GM21528 (cell line): ENCODE measurements around the gene NRG3.

ENCODE experiments used
- ATAC-seq: cut with Tn5 transposase; IDR thresholded peaks from one replicate; pipeline ENCODE4 v1.9.1; 2021; ENCODE audit warnings: mild to moderate bottlenecking, moderate library complexity; ENCODE audit not compliant: unreplicated experiment, low FRiP score

NRG3 gene

DNA sequence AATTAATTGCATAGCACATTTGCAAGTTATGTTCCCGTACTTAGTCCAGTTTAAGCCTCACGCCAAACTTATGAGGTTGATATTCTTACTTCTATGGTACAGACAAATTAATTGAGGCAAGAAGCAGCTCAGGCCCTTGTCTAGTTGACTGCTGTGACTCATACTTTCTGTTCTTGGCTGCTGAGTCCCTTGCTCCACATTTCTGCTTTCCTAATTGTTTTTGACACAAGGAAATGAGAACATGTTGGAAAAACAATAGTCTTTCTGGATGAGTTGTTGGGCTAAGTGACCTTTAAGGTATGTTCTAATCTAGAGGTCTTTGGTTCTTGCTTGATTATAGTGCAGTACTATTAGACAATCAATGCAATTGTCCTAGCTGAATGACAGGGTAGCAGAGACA is 331.8 kb downstream of the NRG3 start:
- ATAC-seq, result no peak

DNA sequence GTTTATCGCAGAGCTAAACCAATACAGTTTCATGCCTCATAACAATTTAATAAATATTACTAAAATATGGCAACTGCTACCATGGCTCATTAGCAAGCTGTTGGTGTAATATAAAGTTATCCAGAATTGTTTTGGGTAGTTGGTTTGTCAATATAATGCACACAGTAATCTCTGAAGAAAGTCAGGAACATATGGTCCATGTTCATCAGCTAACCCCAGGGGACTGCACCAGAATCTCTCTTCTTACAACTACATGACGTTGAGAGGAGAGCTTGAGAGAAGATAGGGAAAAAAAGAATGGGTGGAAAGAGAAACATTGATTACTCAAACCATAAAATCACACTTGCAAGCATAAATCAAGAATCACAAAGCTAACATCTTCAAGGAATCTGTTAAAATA is 333.7 kb downstream of the NRG3 start:
- ATAC-seq, result no peak

DNA sequence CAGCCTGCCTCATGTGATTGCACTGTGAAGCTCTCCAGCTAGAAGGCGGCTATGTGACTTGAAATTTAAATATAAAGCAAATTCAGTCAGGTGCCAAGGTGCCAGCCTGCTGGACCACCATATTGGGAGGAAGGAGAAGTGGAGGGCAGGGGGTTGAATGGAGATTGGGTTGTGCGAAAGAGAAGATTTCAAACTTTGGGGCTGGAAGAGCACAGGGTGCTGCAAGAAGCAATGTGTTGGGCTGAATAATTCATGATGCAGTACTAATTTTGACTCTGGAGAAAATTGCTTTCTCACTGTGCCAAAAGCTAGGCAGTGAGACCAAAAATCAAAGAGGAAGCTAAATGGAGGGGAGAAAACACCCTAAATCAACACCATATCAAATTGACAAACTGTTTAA is 335.3 kb downstream of the NRG3 start:
- no peak for ATAC-seq

DNA sequence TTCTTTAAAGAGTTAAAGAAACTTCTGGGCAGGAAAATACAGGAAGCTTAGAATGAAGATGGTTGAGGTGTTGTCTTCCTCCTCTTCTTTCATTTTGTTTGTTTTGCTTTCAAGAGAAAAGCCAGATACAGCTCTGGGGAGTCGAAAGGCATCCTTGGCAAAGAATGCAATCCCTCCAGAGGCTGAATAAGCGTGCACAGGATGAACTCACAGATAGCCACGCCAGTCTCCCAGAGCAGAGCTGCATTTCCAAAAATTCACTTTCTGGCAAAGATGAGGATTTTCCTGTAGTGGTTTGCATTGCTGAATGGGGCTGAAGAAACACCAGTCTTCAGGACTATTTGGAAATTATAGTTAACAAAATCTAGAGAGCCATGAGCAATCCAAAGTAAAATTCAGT is 336.4 kb downstream of the NRG3 start:
- no peak for ATAC-seq

DNA sequence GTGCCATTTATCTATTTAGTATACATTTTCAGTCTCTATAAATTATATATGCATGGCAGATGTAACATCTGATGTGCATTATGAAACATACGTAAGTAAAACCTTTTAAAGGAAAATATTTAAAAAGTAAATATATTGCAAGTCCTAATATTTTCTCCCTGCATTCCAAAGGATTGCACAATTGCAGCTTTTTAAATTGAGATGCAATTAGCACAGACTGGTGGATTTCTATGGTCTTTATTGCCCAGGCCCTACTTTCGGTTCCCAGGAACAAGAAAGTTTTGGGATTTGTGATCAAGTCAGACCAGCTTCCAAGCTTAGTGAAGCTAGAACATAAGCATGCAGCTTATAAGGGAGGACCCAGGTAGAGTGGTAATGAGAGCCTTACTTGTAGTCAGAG is 337.8 kb downstream of the NRG3 start:
- no peak for ATAC-seq

DNA sequence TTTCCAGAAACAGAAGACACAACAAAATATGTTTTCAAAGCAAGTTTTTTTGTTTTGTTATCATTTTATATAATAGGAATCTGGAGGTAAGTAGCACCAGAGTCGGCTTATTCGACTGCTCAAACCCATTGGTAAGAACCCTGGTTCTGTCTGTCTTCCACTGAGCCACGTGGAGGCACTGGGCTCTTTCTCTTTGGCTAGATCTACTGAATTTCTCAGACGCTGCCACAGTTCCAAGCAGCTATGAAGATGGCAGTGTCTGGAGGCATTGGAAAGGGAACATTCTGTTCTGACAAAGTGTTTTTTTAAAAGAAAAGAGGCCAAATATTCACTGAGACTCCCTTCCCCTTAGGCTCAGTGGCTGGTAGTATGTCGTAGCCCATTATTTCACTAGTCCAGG is 338.8 kb downstream of the NRG3 start:
- ATAC-seq, result no peak

DNA sequence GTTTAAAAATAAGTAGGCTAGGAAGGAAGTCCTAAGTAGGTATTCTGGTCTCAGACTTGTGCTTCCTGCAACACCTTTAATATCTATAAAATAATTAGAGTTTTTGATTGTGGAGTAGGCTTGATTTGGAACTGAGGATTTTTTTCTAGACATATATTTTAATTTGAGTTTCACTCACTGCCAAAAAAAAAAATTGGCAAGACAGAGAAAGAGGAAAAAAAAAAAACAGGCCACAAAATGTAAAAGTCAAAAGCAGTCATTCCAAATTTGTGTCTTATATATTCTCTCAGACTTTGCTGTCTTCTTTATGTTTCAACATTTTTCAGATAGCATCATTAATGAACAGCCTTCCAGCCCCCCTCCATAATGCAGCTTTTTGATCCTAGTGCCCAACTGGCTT is 346.1 kb downstream of the NRG3 start:
- ATAC-seq, result no peak

DNA sequence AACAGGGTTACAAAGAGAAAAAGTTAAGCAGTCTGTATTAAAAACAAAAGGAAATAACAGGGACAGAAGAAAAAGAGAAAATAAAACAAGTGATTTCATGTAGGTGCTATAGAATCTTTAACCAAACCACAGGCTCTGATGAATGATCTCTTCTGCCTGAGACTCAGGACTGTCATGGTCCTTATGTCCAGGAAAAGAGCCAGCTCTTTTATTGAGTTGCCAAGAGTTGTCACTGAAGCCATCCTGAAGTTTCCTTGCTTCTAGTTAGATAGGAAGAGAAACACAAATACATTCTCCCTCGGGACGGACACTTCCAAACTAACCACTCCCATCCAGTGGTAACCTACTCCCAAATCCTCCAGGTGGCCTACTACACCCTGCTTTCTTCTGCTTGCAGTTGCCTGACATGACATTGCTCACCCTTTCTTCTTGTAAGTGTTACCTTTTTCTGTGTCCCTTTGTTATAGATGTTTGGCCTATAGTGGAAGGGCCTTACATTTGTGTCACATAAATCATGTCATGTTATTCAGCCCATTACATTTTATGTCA is 346.7 kb downstream of the NRG3 start:
- ATAC-seq, result no peak

DNA sequence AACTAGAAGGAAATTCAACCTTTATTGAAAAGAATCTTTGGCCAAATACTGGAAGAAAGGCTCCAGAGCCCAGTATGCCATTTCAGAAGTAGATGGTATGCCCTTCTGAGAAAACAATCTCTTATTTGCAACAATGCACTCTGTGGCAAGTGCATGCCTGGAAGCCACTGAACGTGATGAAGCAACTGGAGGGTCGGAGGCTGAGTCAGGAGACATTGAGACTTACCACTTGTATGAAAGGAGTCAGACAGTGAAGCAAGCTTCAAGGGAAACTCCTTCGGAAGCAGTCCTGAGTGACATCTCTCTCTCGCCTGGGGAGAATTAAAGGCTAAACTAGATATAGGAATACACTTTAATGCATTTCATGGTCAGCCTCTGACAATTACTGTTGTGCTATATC is 353.7 kb downstream of the NRG3 start:
- ATAC-seq, result no peak

DNA sequence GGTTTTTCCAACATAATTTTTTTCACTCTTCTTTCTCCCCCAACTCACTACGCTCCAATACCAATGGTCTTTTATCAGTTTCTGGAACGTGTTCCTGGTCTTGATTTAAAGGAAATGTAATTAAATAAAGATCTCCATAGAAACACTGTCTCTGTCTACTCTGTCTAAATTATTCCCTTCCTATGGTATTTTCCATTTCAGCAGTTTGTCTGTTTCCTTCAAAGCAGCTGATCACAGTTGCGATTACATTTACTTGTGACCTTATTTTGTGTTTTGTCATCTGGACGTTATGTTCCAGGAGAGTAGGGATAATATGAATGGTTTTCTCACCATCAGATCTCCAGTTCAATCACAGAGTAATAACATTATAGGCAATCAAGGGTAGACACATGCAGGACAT is 359.2 kb downstream of the NRG3 start:
- no peak for ATAC-seq

DNA sequence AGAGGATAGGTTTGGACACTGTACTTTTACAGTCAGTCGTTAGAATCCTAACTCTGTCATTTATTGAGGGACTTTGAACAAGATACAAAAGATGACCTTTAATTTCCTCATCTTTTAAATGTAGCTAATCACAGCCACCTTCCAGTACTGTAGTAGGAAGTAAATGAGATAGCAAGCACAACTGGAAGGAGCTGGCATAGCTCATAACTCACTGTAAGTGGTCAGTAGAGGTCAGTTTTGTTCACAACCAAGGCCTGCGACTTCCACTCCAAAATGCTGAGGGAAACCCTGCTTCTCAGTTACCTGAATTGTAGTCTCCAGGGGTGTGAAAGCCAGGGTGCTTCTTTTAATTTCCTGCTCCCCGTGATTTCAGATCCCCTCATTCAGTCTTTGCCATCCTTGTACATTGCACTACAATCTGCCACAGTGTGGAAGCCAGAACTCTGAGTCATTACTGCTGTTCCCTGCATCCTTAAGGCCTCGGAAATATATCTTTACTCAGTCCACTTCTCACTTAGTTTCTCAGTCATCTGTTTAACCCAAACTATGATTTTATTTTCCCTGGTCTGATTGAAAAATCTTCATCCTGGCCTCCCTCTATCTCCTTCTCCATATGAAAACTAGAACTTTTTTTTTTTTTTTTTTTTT is 361.2 kb downstream of the NRG3 start:
- ATAC-seq, result no peak

DNA sequence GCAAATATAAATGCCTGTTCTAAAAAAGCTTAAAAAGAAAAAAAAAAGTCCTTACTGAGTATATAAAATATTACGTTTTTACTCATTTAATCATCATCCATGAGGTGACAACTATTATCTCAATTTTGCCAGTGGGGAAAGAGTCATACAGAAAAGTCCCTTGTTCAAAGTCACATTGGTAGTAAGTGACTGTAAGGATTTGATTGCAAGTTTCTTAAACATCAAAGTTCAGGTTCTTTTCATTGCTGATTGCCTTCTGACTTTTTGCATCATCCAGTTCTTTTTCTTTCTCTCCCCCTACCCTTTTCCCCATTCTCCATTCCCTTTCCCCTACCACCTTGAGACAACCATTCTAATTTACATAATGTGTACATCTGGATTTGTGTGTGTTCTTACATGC is 363.3 kb downstream of the NRG3 start:
- no peak for ATAC-seq

DNA sequence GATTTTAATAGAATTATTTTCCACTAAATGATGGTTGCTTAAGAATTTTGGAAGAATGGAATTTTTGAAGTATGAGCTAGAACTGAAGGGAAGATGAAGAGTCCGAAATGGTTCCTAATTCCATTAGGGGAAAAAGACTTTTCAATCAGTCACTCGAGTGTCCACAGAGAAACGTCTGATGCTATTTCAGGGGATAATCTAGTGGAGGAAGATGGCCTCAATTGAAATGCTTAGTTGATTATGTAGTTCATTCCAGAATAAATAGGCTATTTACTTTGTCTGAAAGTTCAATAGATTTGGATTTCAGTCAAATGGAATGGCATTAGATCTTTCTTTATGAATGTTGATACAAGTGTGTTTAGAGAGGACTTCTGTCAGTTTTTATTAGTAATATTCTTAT is 365.4 kb downstream of the NRG3 start:
- ATAC-seq, result no peak

DNA sequence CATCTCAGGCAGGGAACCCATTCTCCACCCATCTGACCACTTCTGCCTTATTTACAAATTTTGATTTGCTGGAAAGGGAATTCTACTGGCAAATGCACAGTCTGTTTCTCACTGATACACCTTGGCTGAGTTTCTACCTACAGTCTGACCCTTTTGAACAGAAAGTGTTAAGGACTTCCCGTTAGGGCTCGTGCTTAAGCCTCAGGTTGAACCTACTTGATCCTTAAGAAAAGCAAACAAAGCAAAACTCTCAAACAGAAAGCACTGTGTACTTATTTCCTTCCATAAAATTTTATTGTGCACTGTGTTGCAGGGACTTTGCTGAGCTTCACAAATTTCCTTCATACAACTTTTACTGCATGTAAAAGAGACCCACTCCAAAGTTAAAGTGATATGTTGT is 367.8 kb downstream of the NRG3 start:
- ATAC-seq, result no peak

DNA sequence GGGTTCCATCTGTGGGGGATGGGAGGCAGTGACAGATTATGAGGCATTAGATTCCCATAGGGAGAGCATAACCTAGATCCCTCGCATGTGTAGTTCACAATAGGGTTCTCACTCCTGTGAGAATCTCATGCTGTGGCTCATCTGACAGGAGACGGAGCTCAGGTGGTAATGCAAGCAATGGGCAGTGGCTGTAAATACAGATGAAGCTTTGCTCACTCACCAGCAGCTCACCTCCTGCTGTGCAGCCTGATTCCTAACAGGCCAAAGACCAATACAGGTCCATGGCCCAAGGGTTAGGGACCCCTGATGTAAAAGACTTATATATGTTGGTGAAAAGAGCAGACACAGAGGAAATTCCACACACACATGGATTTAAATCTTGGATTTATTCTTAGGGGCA is 370.2 kb downstream of the NRG3 start:
- ATAC-seq, result no peak

DNA sequence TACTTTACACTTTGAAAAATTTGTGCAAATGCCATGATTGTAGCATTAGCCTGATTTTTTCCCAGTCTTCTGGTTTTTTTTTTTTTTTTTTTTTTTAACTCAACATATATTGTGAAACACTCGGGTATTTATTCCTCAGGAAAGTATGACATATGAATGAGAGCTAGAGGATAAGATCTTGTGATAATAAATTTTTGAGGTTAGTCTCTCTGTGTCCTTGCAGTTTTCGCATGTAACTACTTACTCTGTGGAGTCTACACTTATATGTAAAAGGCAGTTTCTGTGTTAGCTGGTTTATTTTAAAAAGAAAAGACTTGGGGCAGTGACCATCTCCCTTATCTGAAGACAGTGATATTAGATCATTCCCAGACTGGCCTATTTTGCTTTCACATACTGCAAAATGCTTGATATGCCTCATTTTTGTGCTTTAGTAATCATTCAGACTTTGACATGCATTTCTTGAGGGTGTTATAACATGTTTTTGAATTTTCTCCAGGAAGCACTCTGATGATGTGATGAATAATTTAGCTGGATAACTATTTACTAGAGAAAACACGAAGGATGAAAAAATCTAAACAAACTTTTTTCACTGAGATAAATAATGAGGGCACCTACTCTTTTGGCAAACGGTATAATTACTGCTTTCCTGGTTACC is 371.0 kb downstream of the NRG3 start:
- no peak for ATAC-seq

DNA sequence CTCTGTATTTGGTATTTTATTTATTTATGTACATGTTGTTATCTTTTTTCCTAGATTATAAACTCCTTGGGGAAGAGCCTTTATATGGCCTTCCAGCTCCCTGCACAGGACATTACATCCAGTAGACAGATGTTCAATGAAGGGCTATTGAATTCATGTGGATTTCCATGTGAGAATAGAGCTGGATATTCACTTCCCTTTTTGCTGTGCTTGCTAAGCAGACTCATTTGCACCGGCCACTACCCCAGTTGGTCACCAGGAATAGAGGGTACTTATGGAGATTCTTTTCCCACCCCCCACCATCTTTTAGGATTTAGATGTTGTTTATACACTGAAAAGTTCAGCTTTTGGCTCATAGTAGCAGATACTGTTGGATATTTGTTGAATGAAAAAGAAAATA is 374.1 kb downstream of the NRG3 start:
- no peak for ATAC-seq

DNA sequence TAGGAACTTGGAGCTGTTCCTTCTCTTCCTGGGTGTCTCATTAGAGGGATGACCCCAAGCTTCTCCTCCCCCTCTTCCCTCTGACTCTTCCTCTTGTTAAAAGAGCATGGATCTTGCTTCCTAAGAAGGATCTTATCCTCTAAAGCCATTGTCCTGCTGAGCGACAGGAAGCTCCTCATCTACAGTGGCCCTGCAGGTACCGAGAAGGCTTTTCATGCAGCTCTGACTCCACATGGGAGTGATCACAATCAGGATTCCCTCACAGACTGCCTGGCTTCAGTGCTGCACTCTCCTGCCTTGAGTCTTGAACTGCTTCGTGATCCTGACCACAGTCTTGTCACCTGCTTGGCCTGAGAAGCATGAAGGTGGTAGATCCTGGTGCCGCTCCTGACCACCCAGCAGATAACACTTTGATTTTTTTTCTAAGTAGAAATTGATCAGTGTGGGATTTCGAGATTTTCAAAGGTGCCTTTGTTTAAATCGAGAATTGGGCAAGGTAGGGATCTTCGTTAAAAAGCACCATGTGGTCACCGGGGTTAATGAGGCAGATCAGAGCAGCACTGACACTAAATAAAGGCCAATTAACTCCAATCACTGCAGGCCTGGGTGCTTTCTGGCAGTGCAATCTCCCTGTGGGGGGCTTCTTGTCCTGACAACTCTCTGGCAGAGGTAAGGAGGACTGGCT is 376.4 kb downstream of the NRG3 start:
- no peak for ATAC-seq

DNA sequence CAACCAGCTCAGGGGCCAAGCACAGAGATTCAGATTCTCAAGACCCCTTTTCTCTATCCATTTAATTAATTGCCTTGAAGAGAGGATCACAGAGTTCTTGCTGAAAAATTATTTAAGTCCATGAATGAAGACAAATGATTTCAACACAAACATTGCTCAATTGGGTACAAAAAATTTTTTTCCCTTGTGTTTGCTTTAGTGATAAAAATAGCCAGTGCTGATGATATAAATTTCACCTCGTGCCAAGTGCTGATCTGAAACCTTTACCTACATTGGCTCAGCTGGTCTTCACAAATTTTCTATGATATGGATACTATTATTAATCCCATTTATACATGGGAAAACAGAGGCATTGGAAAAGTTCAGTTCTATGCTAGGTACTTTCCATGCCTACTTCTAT is 377.1 kb downstream of the NRG3 start:
- ATAC-seq, result no peak

DNA sequence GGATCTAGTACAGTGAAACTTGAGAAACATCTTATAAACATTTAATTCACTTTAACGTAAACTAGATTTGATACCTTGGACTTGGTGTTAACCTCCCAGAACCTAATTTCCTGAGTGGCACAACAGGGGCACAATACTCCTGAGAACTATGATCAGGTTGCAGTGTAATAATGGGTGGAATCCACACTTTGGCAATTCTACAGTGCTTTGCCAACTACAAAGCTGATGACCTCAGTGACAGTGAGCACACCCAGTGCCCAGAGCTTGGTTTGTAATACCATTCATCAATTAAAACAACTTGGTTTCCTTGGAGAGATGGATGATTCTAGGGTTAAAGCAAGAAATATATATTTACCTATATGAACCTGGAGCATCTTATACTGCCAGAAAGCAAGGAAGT is 379.2 kb downstream of the NRG3 start:
- ATAC-seq, result no peak

DNA sequence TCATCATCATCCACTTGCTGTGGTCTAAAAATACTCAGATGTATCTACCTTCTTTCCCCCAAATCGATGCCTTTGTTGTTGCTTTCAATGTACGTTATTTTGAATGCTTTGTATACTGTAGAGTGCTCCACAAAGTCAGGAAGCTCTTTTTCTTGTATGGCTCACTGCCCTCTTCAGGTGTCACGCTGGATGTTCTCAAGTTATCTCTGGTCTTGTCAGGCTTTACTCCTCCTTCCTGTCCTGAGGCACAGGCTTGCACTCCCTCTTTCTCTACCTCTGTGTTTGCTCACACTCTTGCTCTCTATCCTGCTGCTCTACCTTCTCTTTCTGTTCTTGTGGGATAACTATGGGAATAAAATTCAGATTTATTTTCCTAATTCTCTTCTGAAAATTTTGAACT is 381.3 kb downstream of the NRG3 start:
- ATAC-seq, result no peak

DNA sequence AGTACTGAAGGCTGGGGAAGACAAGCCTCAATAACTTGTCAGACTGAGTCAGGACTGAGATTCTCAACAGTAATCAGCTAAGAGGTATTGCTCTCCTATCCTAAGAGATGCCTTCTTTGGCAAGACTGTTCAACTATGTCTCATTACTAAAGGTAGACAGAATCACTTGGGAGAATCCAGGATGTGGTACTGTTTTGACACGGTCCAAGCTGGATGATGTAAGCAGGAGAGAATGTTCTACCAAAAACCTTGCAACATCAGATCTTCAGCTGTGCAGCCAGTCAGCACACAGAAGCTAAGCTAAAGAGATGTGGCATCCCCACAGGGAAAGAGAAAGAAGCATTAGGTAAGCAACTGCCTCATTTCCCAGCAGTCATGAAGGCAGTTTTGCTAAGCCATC is 391.4 kb downstream of the NRG3 start:
- ATAC-seq, result no peak
